Hepatocyte (in vitro differentiated cells): ENCODE results near the gene GAPVD1.

Source experiments
- CTCF ChIP-seq: fragments of 200-600 bp; sonication (generic); IDR thresholded peaks from 2 replicates; pipeline ENCODE4 v1.5.1; 2016; ENCODE audit warnings: antibody characterized with exemption, mild to moderate bottlenecking; ENCODE audit not compliant: poor library complexity
- EZH2 ChIP-seq: fragments of 200-600 bp; sonication (generic); IDR thresholded peaks from 2 replicates; pipeline ENCODE4 v1.6.1; 2016; ENCODE audit warnings: antibody characterized with exemption, mild to moderate bottlenecking, borderline replicate concordance
- EZH2phosphoT487 ChIP-seq: fragments of 200-600 bp; sonication (generic); IDR thresholded peaks from one replicate; pipeline ENCODE4 v1.6.1; 2018; ENCODE audit warnings: antibody characterized with exemption, mild to moderate bottlenecking, low read depth, moderate library complexity; ENCODE audit not compliant: unreplicated experiment, severe bottlenecking

GRCh38 chr9:125325826-125326225 is 64.2 kb downstream of the GAPVD1 start:
- TF ChIP-seq CTCF (no peak), EZH2phosphoT487 (no peak), EZH2 (no peak)
